22Rv1 (cell line): Measurements from ENCODE around the gene BCAT1.

Experiments
- ZFX ChIP-seq: fragments of 450-650 bp; IDR thresholded peaks from 2 replicates; pipeline ENCODE4 v1.6.1; 2017; ENCODE audit warnings: antibody characterized with exemption, borderline replicate concordance
- TF ChIP-seq, protein P1 (sequence below): fragments of 450-650 bp; IDR thresholded peaks from 2 replicates; pipeline ENCODE4 v1.5.1; 2017; ENCODE audit warnings: mild to moderate bottlenecking

DNA sequence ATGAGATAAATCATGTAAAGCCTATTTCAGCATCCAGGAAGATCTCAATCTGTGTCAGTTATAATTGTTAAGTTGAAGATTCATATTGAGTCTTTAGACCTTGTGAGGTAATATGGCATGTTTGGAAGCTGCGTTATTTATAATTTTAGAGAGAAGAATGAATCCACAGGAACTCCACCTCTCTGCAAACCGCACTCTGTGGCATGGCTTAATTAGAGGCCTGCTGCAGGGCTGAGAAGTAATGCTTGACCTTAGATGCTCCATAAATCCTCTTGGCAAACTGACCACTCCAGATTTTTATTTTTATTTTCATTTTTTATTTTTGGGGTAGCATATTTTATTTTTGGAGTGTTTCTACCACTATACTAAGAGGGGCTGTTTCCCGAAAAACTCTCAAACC, 28.8 kb downstream of the BCAT1 start:
- TF ChIP-seq, protein P1, sequence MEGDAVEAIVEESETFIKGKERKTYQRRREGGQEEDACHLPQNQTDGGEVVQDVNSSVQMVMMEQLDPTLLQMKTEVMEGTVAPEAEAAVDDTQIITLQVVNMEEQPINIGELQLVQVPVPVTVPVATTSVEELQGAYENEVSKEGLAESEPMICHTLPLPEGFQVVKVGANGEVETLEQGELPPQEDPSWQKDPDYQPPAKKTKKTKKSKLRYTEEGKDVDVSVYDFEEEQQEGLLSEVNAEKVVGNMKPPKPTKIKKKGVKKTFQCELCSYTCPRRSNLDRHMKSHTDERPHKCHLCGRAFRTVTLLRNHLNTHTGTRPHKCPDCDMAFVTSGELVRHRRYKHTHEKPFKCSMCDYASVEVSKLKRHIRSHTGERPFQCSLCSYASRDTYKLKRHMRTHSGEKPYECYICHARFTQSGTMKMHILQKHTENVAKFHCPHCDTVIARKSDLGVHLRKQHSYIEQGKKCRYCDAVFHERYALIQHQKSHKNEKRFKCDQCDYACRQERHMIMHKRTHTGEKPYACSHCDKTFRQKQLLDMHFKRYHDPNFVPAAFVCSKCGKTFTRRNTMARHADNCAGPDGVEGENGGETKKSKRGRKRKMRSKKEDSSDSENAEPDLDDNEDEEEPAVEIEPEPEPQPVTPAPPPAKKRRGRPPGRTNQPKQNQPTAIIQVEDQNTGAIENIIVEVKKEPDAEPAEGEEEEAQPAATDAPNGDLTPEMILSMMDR: no peak
- no peak for TF ChIP-seq ZFX
